NOMO-1 treated with dmso at 0.1 percent for 144 hours (cell line): ENCODE data around the gene UBALD1.

Experiments used
- DNase-seq: peaks from one replicate; lab custom pipeline; 2025; ENCODE audit not compliant: unreplicated experiment; lab: John Stamatoyannopoulos, UW

Gene UBALD1

GRCh38 chr16:4614571-4615383, at the start of gene UBALD1:
Gene UBALD1, minus strand, starts transcription at chr16:4614888. Its CDS starts 91 bp downstream, at chr16:4614797.
- DNase-seq, result peak; percentile 73

- DNase-seq, result peak; percentile 87
Measured at GRCh38 chr16:4663777-4664465, 49.2 kb upstream of the UBALD1 start.

- no peak for DNase-seq
Measured at GRCh38 chr16:4663465-4663776, 48.7 kb upstream of the UBALD1 start.

- DNase-seq, result no peak
Measured at GRCh38 chr16:4661661-4662060, 47.0 kb upstream of the UBALD1 start.

- no peak for DNase-seq
Measured at GRCh38 chr16:4660454-4661007, 45.8 kb upstream of the UBALD1 start.

- DNase-seq, result no peak
Measured at GRCh38 chr16:4659363-4660353, 45.0 kb upstream of the UBALD1 start.

- DNase-seq, result no peak
Measured at GRCh38 chr16:4656695-4657686, 42.3 kb upstream of the UBALD1 start.

- no peak for DNase-seq
Measured at GRCh38 chr16:4656221-4656620, 41.5 kb upstream of the UBALD1 start.

- DNase-seq, result no peak
Measured at GRCh38 chr16:4655801-4656200, 41.1 kb upstream of the UBALD1 start.

GRCh38 chr16:4654964-4655590, 40.4 kb upstream of the UBALD1 start:
- DNase-seq, result no peak

- no peak for DNase-seq
Measured at GRCh38 chr16:4654011-4654963, 39.6 kb upstream of the UBALD1 start.

GRCh38 chr16:4652561-4652960, 37.9 kb upstream of the UBALD1 start:
- DNase-seq, result no peak

- no peak for DNase-seq
Measured at GRCh38 chr16:4651827-4652226, 37.1 kb upstream of the UBALD1 start.

- peak; percentile 20 for DNase-seq
Measured at GRCh38 chr16:4650443-4651074, 35.9 kb upstream of the UBALD1 start.

- DNase-seq, result no peak
Measured at GRCh38 chr16:4649744-4650442, 35.2 kb upstream of the UBALD1 start.

- no peak for DNase-seq
Measured at GRCh38 chr16:4648917-4649316, 34.2 kb upstream of the UBALD1 start.

GRCh38 chr16:4647644-4647980, 32.9 kb upstream of the UBALD1 start:
- no peak for DNase-seq
